Osteocyte (in vitro differentiated cells): ENCODE measurements around the gene SHISA5. TPM values are rescaled to one million over a fixed set of nuclear protein-coding genes. Genes with fewer than 3 reads are reported as not detected.

Experiments used
- DNase-seq: peaks from one replicate; pipeline ENCODE4 v3.0.0; 2021; ENCODE audit warnings: mixed read lengths; ENCODE audit not compliant: unreplicated experiment; ENCODE audit errors: extremely low spot score
- H3K27ac Mint-ChIP-seq: one replicate; pipeline ENCODE4 v1.8.0; 2021; ENCODE audit warnings: mild to moderate bottlenecking, mixed read lengths; ENCODE audit not compliant: unreplicated experiment
- H3K27me3 Mint-ChIP-seq: one replicate; pipeline ENCODE4 v1.8.0; 2021; ENCODE audit warnings: mixed read lengths; ENCODE audit not compliant: unreplicated experiment
- H3K36me3 Mint-ChIP-seq: one replicate; pipeline ENCODE4 v1.8.0; 2021; ENCODE audit warnings: mixed read lengths; ENCODE audit not compliant: unreplicated experiment
- H3K4me1 Mint-ChIP-seq: one replicate; pipeline ENCODE4 v1.8.0; 2021; ENCODE audit warnings: mixed read lengths; ENCODE audit not compliant: unreplicated experiment
- H3K4me3 Mint-ChIP-seq: one replicate; pipeline ENCODE4 v1.8.0; 2021; ENCODE audit warnings: mild to moderate bottlenecking, moderate library complexity, mixed read lengths; ENCODE audit not compliant: unreplicated experiment
- H3K9me3 Mint-ChIP-seq: one replicate; pipeline ENCODE4 v1.8.0; 2021; ENCODE audit warnings: mixed read lengths; ENCODE audit not compliant: unreplicated experiment
- total RNA-seq: library from RNA; stranded (reverse); gene quantifications from 2 replicates; pipeline ENCODE4 v1.2.1, GENCODE V29; 2021
- TF ChIP-seq, protein P1 (sequence below): fragments of 200-600 bp; sonication (generic); IDR thresholded peaks from 2 replicates; pipeline ENCODE4 v1.5.0; 2021; ENCODE audit warnings: antibody characterized with exemption, mild to moderate bottlenecking, moderate library complexity

Gene SHISA5
- total RNA-seq, 1 donor from 2014 or later = 203 TPM

DNA sequence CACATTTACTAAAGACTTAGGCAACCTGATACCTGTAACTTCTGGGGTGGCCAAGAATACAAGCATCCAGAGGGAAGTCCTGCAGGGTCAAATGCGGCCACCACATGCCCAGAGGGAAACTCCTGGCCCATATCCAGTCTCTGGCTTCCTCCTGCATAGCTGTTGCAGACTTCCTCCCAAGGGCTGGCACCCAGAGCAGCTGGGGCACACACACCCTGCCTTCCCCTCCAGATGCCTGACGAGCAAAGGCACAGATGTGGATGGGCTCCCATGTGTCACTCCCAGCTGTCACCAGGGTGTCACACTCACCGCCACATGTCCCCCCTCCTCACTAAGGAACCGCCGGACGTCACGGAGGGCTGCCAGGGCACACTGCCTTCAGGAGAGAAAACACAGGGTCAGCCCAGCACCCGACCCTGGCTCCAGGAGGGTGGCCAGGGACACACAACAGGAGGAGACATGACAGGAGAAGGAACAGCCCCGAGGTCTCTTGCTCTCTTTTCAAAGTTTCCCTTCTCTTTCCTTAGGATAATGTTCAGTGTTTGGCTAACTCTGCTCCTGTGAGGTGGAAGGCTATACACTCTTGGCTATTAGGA lies 39.4 kb upstream of the SHISA5 start:
- TF ChIP-seq, protein P1, sequence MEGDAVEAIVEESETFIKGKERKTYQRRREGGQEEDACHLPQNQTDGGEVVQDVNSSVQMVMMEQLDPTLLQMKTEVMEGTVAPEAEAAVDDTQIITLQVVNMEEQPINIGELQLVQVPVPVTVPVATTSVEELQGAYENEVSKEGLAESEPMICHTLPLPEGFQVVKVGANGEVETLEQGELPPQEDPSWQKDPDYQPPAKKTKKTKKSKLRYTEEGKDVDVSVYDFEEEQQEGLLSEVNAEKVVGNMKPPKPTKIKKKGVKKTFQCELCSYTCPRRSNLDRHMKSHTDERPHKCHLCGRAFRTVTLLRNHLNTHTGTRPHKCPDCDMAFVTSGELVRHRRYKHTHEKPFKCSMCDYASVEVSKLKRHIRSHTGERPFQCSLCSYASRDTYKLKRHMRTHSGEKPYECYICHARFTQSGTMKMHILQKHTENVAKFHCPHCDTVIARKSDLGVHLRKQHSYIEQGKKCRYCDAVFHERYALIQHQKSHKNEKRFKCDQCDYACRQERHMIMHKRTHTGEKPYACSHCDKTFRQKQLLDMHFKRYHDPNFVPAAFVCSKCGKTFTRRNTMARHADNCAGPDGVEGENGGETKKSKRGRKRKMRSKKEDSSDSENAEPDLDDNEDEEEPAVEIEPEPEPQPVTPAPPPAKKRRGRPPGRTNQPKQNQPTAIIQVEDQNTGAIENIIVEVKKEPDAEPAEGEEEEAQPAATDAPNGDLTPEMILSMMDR = no peak
- H3K4me1 Mint-ChIP-seq = peaks cover 6% of the 10 kb centered on the region
- no peak overlapping the region for H3K4me3 Mint-ChIP-seq
- H3K27me3 Mint-ChIP-seq = no peaks in the 10 kb centered on the region
- H3K27ac Mint-ChIP-seq = no peak overlapping the region
- H3K36me3 Mint-ChIP-seq = peaks cover 4% of the 10 kb centered on the region
- DNase-seq = no peak
- H3K9me3 Mint-ChIP-seq = no peaks in the 10 kb centered on the region

DNA sequence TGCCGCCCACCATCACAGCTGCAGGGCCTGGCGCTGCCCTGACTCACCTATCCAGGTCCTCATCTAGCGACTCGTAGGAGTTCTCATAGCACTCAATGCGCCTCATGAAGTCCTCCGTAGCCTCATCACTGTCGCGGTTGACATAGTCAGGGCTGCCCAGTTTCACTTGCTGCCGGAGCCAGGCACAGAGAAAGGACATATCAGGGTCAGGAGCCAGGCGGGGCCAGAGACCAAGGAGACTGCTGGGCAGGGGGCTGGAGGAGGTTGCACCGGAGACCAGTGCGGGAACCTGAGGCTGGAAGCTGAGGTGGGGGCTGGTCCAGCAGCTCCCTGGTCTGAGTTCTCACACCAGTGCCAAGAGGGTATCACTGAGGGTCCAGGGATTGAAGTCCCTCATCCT lies 34.5 kb upstream of the SHISA5 start:
- Mint-ChIP-seq H3K27me3 (no peaks in the 10 kb centered on the region), H3K36me3 (peaks cover 30% of the 10 kb centered on the region), H3K4me1 (peaks cover 5% of the 10 kb centered on the region), H3K9me3 (no peaks in the 10 kb centered on the region), H3K4me3 (no peak overlapping the region), H3K27ac (no peak overlapping the region)
- TF ChIP-seq, protein P1 = no peak
- no peak for DNase-seq

DNA sequence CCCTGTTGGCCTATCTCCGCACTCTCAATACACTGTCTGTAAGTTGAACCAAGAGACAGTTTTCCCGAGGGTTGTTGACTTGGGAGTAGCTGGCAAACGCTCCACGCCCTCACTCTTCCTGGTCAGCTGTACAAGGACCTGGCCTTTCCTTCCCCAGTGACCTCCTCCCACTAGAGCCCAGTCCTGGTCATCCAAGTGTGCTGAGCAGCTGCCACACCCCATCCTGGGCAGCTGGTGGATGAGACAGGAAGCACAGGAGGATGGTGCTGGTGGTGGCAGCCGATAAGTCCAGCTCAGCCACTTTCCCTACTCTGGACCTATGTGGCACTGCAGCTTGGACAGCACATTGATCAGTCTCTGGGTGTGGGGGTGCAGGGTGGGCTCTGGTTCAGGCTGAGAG lies 32.8 kb upstream of the SHISA5 start:
- Mint-ChIP-seq H3K9me3 (no peaks in the 10 kb centered on the region), H3K4me3 (no peak overlapping the region), H3K36me3 (peaks cover 26% of the 10 kb centered on the region), H3K27ac (no peak overlapping the region), H3K4me1 (no peaks in the 10 kb centered on the region), H3K27me3 (no peaks in the 10 kb centered on the region)
- TF ChIP-seq, protein P1 = no peak
- DNase-seq = no peak

- peaks cover 26% of the 10 kb centered on the region for H3K36me3 Mint-ChIP-seq
- H3K27me3 Mint-ChIP-seq = no peaks in the 10 kb centered on the region
- no peak overlapping the region for H3K27ac Mint-ChIP-seq
- H3K4me1 Mint-ChIP-seq = no peaks in the 10 kb centered on the region
- H3K4me3 Mint-ChIP-seq = no peak overlapping the region
- TF ChIP-seq, protein P1 = no peak
- no peak for DNase-seq
- H3K9me3 Mint-ChIP-seq = no peaks in the 10 kb centered on the region
These were observed 32.1 kb upstream of the SHISA5 start for GRCh38 chr3:48536116-48536515.

DNA sequence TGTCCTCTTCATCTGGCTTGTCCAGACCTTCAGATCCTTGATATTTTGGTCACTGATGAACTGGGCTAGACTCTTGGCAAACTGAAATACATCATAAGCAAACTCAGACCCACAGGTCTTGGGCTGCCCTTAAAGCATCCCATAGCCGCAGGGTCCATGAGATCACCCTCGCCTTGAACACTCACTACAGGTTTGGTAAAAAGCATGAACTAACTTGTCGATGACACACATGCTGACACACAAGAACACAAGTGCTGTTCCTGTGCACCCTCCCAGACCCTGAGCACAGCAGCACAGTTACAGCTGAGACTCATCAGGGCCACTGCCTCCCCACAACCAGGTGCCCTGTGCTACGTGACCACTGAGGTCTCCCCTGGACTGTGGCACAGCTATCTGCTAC lies 31.6 kb upstream of the SHISA5 start:
- TF ChIP-seq, protein P1 = no peak
- DNase-seq = no peak
- Mint-ChIP-seq H3K9me3 (no peaks in the 10 kb centered on the region), H3K36me3 (peaks cover 26% of the 10 kb centered on the region), H3K4me1 (no peaks in the 10 kb centered on the region), H3K4me3 (no peak overlapping the region), H3K27me3 (no peaks in the 10 kb centered on the region), H3K27ac (no peak overlapping the region)
